Activated T-cell treated with anti-CD3 and anti-CD28 coated beads, Interleukin-2, amount 50 U/mL, for 48 hours (primary cell): ENCODE measurements around the gene ZNF77.
A peak's percentile ranks its signal among the peaks of the same experiment; 100 is the strongest.
"Not testable (repeated sequence)": the region's sequence is repeated elsewhere in the genome, so short reads cannot be mapped to it uniquely, and the experiment has no call there.

Experiments
- DNase-seq, 2 experiments: peaks; one replicate each; pipeline ENCODE4 v3.0.0-alpha.2; 2020

The ZNF77 gene

GRCh38 chr19:2969104-2969504 lies 24.3 kb upstream of the ZNF77 start:
- no peak for DNase-seq

- DNase-seq = no peak
These were observed 23.2 kb upstream of the ZNF77 start for GRCh38 chr19:2967972-2968371.

GRCh38 chr19:2964874-2965273 lies 20.1 kb upstream of the ZNF77 start:
- DNase-seq = no peak

GRCh38 chr19:2963631-2964030 lies 18.9 kb upstream of the ZNF77 start:
- not testable (repeated sequence) for DNase-seq

- no peak for DNase-seq
These were observed 18.4 kb upstream of the ZNF77 start for GRCh38 chr19:2963122-2963521.

GRCh38 chr19:2962018-2962670 lies 17.4 kb upstream of the ZNF77 start:
- DNase-seq = peak; percentile 51 to 52

- no peak for DNase-seq
These were observed 15.3 kb upstream of the ZNF77 start for GRCh38 chr19:2960120-2960519.

GRCh38 chr19:2957160-2957559 lies 12.4 kb upstream of the ZNF77 start:
- DNase-seq = no peak

- DNase-seq = no peak
These were observed 8.2 kb upstream of the ZNF77 start for GRCh38 chr19:2952953-2953481.

- peak; percentile 100 for DNase-seq
These were observed 5.7 kb upstream of the ZNF77 start for GRCh38 chr19:2950286-2951124.

- no peak for DNase-seq
These were observed 5.1 kb upstream of the ZNF77 start for GRCh38 chr19:2949939-2950285.

- no peak for DNase-seq
These were observed 909 bp upstream of the ZNF77 start for GRCh38 chr19:2945575-2946184.

- DNase-seq = no peak
These were observed 382 bp downstream of the ZNF77 start for GRCh38 chr19:2944403-2944774.

- DNase-seq = no peak
These were observed 1.7 kb downstream of the ZNF77 start for GRCh38 chr19:2942928-2943640.

- not testable (repeated sequence) for DNase-seq
These were observed 8.9 kb downstream of the ZNF77 start for GRCh38 chr19:2935863-2936262.

GRCh38 chr19:2933490-2933910 lies 11.3 kb downstream of the ZNF77 start:
- DNase-seq = no peak

GRCh38 chr19:2927032-2927430 lies 17.7 kb downstream of the ZNF77 start:
- no peak for DNase-seq

GRCh38 chr19:2926341-2927031 lies 18.3 kb downstream of the ZNF77 start:
- no peak for DNase-seq

- DNase-seq = no peak
These were observed 21.3 kb downstream of the ZNF77 start for GRCh38 chr19:2923510-2923909.

- no peak for DNase-seq
These were observed 21.8 kb downstream of the ZNF77 start for GRCh38 chr19:2922987-2923386.

GRCh38 chr19:2917275-2918184 lies 27.2 kb downstream of the ZNF77 start:
- DNase-seq = no peak
